A673 (cell line): Measurements from ENCODE around the gene XAGE1A. TPM values are rescaled to one million over a fixed set of nuclear protein-coding genes. Genes with fewer than 3 reads are reported as not detected.

ENCODE experiments used
- total RNA-seq: library from RNA; stranded (reverse); gene quantifications from 2 replicates; pipeline ENCODE4 v1.2.3, GENCODE V29; 2021

XAGE1A gene
- total RNA-seq, 1 experiment from 2014 or later, result 36.9 TPM

Other genes starting within 250 kb of the XAGE1A start
- gene XAGE2, start 126.8 kb upstream of the XAGE1A start, total RNA-seq, result not detected in 2 replicates
- gene XAGE1B, start 21.3 kb downstream of the XAGE1A start, total RNA-seq, result 77.5 and 114 TPM in 2 replicates
- gene SSX7, start 159.1 kb downstream of the XAGE1A start, total RNA-seq, result 2.2 and 2.8 TPM in 2 replicates
- gene SSX2, start 211.4 kb downstream of the XAGE1A start, total RNA-seq, result 0.88 and 1.9 TPM in 2 replicates